Endothelial cell of umbilical vein (primary cell): ENCODE measurements around the gene THSD4. TPM values are rescaled to one million over a fixed set of nuclear protein-coding genes. Genes with fewer than 3 reads are reported as not detected.

Experiments
- BruUV-seq: library from RNA; stranded (reverse); fragments of 400-500 nt; replicated peaks from 2 replicates; lab custom pipeline; 2021; lab: Mats Ljungman, UMichigan
- CTCF ChIA-PET: fragments of 300-600, 350-600 bp; sonication (Branson Sonifier 250); formaldehyde crosslinking; loops from one replicate; lab custom pipeline; 2021; ENCODE audit warnings: antibody characterized with exemption, inconsistent platforms; lab: Charles Lee
- POLR2A ChIA-PET: fragments of 300-600, 350-600 bp; sonication (Branson Sonifier 250); formaldehyde crosslinking; loops from one replicate; lab custom pipeline; 2021; ENCODE audit warnings: antibody characterized with exemption, inconsistent platforms; lab: Charles Lee
- DNase-seq: peaks from one replicate; pipeline ENCODE4 v3.0.0-alpha.2; 2011; ENCODE audit warnings: low read depth, low spot score
- FAIRE-seq: peaks from 2 replicates; lab custom pipeline; 2011; peaks lifted over from hg19 to GRCh38; lab: Jason Lieb, UNC
- H2AFZ ChIP-seq: 2 replicates; pipeline ENCODE4 v1.6.0; 2012; ENCODE audit warnings: low read depth, low read length, control low read depth, inconsistent platforms
- H3K27ac ChIP-seq: 2 replicates; pipeline ENCODE4 v1.5.1; 2011; ENCODE audit warnings: low read depth, mild to moderate bottlenecking, control low read depth, low read length, moderate library complexity; ENCODE audit not compliant: insufficient read depth
- H3K27me3 ChIP-seq, 2 experiments: 2 replicates each; pipeline versions ENCODE4 v1.6.0 to v1.6.1; 2011; ENCODE audit warnings: low read length in 2 of 2, mixed read lengths in 1 of 2; ENCODE audit not compliant: control insufficient read depth in 2 of 2, insufficient read depth in 2 of 2
- H3K36me3 ChIP-seq, 2 experiments: 2 replicates in 1 of 2; 3 replicates in 1 of 2; pipeline ENCODE4 v1.5.1; 2011; ENCODE audit warnings: low read length in 2 of 2, mild to moderate bottlenecking in 1 of 2, moderate library complexity in 1 of 2; ENCODE audit not compliant: control insufficient read depth in 2 of 2, insufficient read depth in 2 of 2; ENCODE audit errors: extremely low read depth in 1 of 2
- H3K4me1 ChIP-seq: 3 replicates; pipeline ENCODE4 v1.5.1; 2011; ENCODE audit warnings: mild to moderate bottlenecking, low read length; ENCODE audit not compliant: control insufficient read depth, insufficient read depth; ENCODE audit errors: extremely low read depth
- H3K4me2 ChIP-seq: 2 replicates; pipeline ENCODE4 v1.6.1; 2011; ENCODE audit warnings: low read length, control low read depth, mixed read lengths; ENCODE audit not compliant: insufficient read depth
- H3K4me3 ChIP-seq, 3 experiments: fragments of 200-600 bp in 1 of 3; sonication (generic), shearing (Covaris generic) in 1 of 3; replicated peaks in 1 of 3; 2 replicates each; pipeline ENCODE4 v1.5.1; 2011 to 2016; ENCODE audit warnings: control low read depth in 3 of 3, low read length in 3 of 3, mild to moderate bottlenecking in 2 of 3, inconsistent platforms in 1 of 3, low read depth in 1 of 3, moderate library complexity in 1 of 3; ENCODE audit not compliant: insufficient read depth in 1 of 3
- H3K79me2 ChIP-seq: 2 replicates; pipeline ENCODE4 v1.6.0; 2012; ENCODE audit warnings: low read length, inconsistent platforms; ENCODE audit not compliant: control insufficient read depth, insufficient read depth
- H3K9ac ChIP-seq: replicated peaks from 2 replicates; pipeline ENCODE3; 2011; ENCODE audit warnings: low read length, control low read depth; ENCODE audit not compliant: insufficient read depth; ENCODE audit errors: extremely low read depth
- H3K9me1 ChIP-seq: replicated peaks from 3 replicates; pipeline ENCODE4 v1.6.0; 2011; ENCODE audit warnings: mild to moderate bottlenecking, low read length; ENCODE audit not compliant: control insufficient read depth, insufficient read depth; ENCODE audit errors: extremely low read depth
- H3K9me3 ChIP-seq: replicated peaks from 2 replicates; pipeline ENCODE4 v1.5.1; 2012; ENCODE audit warnings: low read length, inconsistent platforms; ENCODE audit not compliant: control insufficient read depth, insufficient read depth
- H4K20me1 ChIP-seq: replicated peaks from 2 replicates; pipeline ENCODE3; 2011; ENCODE audit warnings: mild to moderate bottlenecking, low read length; ENCODE audit not compliant: control insufficient read depth, insufficient read depth; ENCODE audit errors: extremely low read depth
- CTCF ChIP-seq, 2 donors: IDR thresholded peaks; 1 replicate in 1 of 2; 2 replicates in 1 of 2; pipeline ENCODE4 v1.5.1; 2011; ENCODE audit warnings: low read length in 2 of 2, mild to moderate bottlenecking in 2 of 2, moderate library complexity in 2 of 2, control low read depth in 1 of 2, inconsistent platforms in 1 of 2, low read depth in 1 of 2; ENCODE audit not compliant: insufficient read depth in 1 of 2; ENCODE audit errors: extremely low read depth in 1 of 2
- EZH2 ChIP-seq: IDR thresholded peaks from 2 replicates; pipeline ENCODE4 v1.6.1; 2012; ENCODE audit warnings: borderline replicate concordance, low read depth, mild to moderate bottlenecking, moderate library complexity, low read length, inconsistent platforms; ENCODE audit not compliant: severe bottlenecking
- FOS ChIP-seq: IDR thresholded peaks from 2 replicates; pipeline ENCODE4 v1.6.1; 2011; ENCODE audit warnings: mild to moderate bottlenecking, low read length, moderate library complexity, borderline replicate concordance; ENCODE audit not compliant: insufficient read depth
- GATA2 ChIP-seq: IDR thresholded peaks from 2 replicates; pipeline ENCODE4 v1.7.0; 2011; ENCODE audit warnings: low read depth, mild to moderate bottlenecking, moderate library complexity, mixed read lengths, low read length; ENCODE audit not compliant: insufficient read length, insufficient read depth
- JUN ChIP-seq: IDR thresholded peaks from 2 replicates; pipeline ENCODE4 v1.6.1; 2011; ENCODE audit warnings: borderline replicate concordance, low read depth; ENCODE audit not compliant: insufficient read length, insufficient read depth
- MAX ChIP-seq: IDR thresholded peaks from 2 replicates; pipeline ENCODE4 v1.6.1; 2011; ENCODE audit not compliant: insufficient read depth, insufficient read length
- MYC ChIP-seq: IDR thresholded peaks from one replicate; pipeline ENCODE4 v1.6.1; 2011; ENCODE audit warnings: mild to moderate bottlenecking, low read depth, low read length
- POLR2A ChIP-seq: IDR thresholded peaks from 2 replicates; pipeline ENCODE4 v1.6.1; 2012; ENCODE audit warnings: low read depth, mild to moderate bottlenecking, control low read depth, low read length
- POLR2AphosphoS5 ChIP-seq: IDR thresholded peaks from 2 replicates; pipeline ENCODE4 v1.6.1; 2012; ENCODE audit warnings: low read depth, mild to moderate bottlenecking, control low read depth, low read length, moderate library complexity; ENCODE audit not compliant: insufficient read depth
- dilution Hi-C: fragments of 300-500 bp; cut with MboI; formaldehyde crosslinking; loops from one replicate; pipeline ENCODE4 v1.15.0; 2019; ENCODE audit warnings: low sequenced_read_pairs; ENCODE audit not compliant: extremely low pct_ligation_motif_present
- intact Hi-C: fragments of 100-400 bp; cut with micrococcal nuclease; formaldehyde crosslinking; loops from one replicate; pipeline ENCODE4 v1.10.0; 2022
- polyA plus RNA-seq, 4 experiments: library from polyadenylated mRNA; depleted of rRNA in 3 of 4; stranded (reverse) in 3 of 4; unstranded in 1 of 4; fragments of >200 nt; gene quantifications; 2 replicates each; pipeline versions ENCODE4 v1.2.1 to v1.2.3, GENCODE V29; 2011 to 2012; ENCODE audit warnings: missing spikeins in 1 of 4
- total RNA-seq: library from RNA; stranded (reverse); gene quantifications from 2 replicates; pipeline ENCODE4 v1.2.3, GENCODE V29; 2021

Gene THSD4
- total and polyA plus RNA-seq, 2 donors (not counting 3 experiments of a cell fraction or from before 2014, with no cell fraction given) = 9.9 to 25.4 TPM

GRCh38 chr15:71355268-71355667, 240.0 kb downstream of the THSD4 start:
- H3K4me2 ChIP-seq = no peak overlapping the region
- no peaks in the 10 kb centered on the region for H3K79me2 ChIP-seq
- H3K27ac ChIP-seq = no peak overlapping the region
- H3K4me1 ChIP-seq = no peaks in the 10 kb centered on the region
- no peak overlapping the region for H3K9ac ChIP-seq
- intact Hi-C loops = no loop called here
- CTCF ChIA-PET = no interaction called here
- no peak overlapping the region for H2AFZ ChIP-seq
- TF ChIP-seq FOS = no peak
- FAIRE-seq = no peak
- H3K27me3 ChIP-seq = no peaks in the 10 kb centered on the region
- H4K20me1 ChIP-seq = no peaks in the 10 kb centered on the region
- POLR2A ChIA-PET = no interaction called here
- no peak overlapping the region for H3K4me3 ChIP-seq
- no peak for DNase-seq
- no peaks in the 10 kb centered on the region for H3K9me1 ChIP-seq
- no peaks in the 10 kb centered on the region for H3K36me3 ChIP-seq
- BruUV-seq = no TSS peak
- dilution Hi-C loops = no loop called here
- H3K9me3 ChIP-seq = no peaks in the 10 kb centered on the region

GRCh38 chr15:71357321-71357732, 242.1 kb downstream of the THSD4 start:
- Histone ChIP-seq H2AFZ (no peak overlapping the region), H3K9me3 (no peaks in the 10 kb centered on the region), H4K20me1 (no peaks in the 10 kb centered on the region), H3K9ac (no peak overlapping the region), H3K4me1 (no peaks in the 10 kb centered on the region), H3K27ac (no peak overlapping the region), H3K36me3 (no peaks in the 10 kb centered on the region), H3K4me2 (no peak overlapping the region), H3K4me3 (no peak overlapping the region), H3K27me3 (no peaks in the 10 kb centered on the region), H3K9me1 (no peaks in the 10 kb centered on the region), H3K79me2 (no peaks in the 10 kb centered on the region)
- dilution Hi-C loops = no loop called here
- DNase-seq = no peak
- ChIA-PET POLR2A (no interaction called here), CTCF (interaction anchor here (1.3 kb wide), 1 partner anchor 23 kb away, joined by 4 read pairs; no protein-coding TSS in a partner anchor)
- intact Hi-C loops = no loop called here
- TF ChIP-seq MAX = no peak
- no peak for TF ChIP-seq MYC
- no peak for TF ChIP-seq JUN
- no peak for TF ChIP-seq POLR2AphosphoS5
- no peak for TF ChIP-seq CTCF (IDR thresholded peaks at IDR 0.05; ENCODE audit: extremely low read depth in 1 of 2, insufficient read depth in 1 of 2, low read depth in 1 of 2, low read length in 2 of 2)
- no peak for TF ChIP-seq POLR2A
- no peak for TF ChIP-seq EZH2
- TF ChIP-seq GATA2 = no peak
- TF ChIP-seq FOS = no peak
- FAIRE-seq = no peak
- no TSS peak for BruUV-seq
